H9 (cell line): Measurements from ENCODE around the gene PLS3. TPM values are rescaled to one million over a fixed set of nuclear protein-coding genes. Genes with fewer than 3 reads are reported as not detected.

Experiments
- DNase-seq: peaks from one replicate; pipeline ENCODE4 v3.0.0-alpha.2; 2017
- H2AFZ ChIP-seq: one replicate; pipeline ENCODE4 v1.6.1; 2013; ENCODE audit warnings: mild to moderate bottlenecking, low read length, control low read depth, moderate library complexity
- H2AK5ac ChIP-seq: 2 replicates; pipeline ENCODE4 v1.6.1; 2013; ENCODE audit warnings: low read length, control low read depth, mixed read lengths; ENCODE audit not compliant: insufficient read length
- H2BK120ac ChIP-seq: one replicate; pipeline ENCODE4 v1.6.1; 2013; ENCODE audit warnings: low read depth, mild to moderate bottlenecking, low read length, control low read depth, inconsistent platforms; ENCODE audit not compliant: poor library complexity, severe bottlenecking
- H2BK12ac ChIP-seq: 2 replicates; pipeline ENCODE4 v1.6.1; 2013; ENCODE audit warnings: low read length, control low read depth, mixed read lengths, low read depth; ENCODE audit not compliant: insufficient read length
- H2BK15ac ChIP-seq: 2 replicates; pipeline ENCODE4 v1.6.1; 2013; ENCODE audit warnings: low read depth, low read length, control low read depth
- H2BK20ac ChIP-seq: one replicate; pipeline ENCODE4 v1.6.1; 2013; ENCODE audit warnings: low read depth, mild to moderate bottlenecking, low read length, control low read depth, inconsistent platforms; ENCODE audit not compliant: poor library complexity, severe bottlenecking
- H2BK5ac ChIP-seq: 2 replicates; pipeline ENCODE4 v1.6.1; 2013; ENCODE audit warnings: low read length, control low read depth, mixed read lengths; ENCODE audit not compliant: insufficient read length
- H3K14ac ChIP-seq: 2 replicates; pipeline ENCODE4 v1.6.1; 2013; ENCODE audit warnings: low read length, control low read depth; ENCODE audit not compliant: insufficient read depth
- H3K18ac ChIP-seq: 2 replicates; pipeline ENCODE4 v1.6.1; 2013; ENCODE audit warnings: low read depth, mild to moderate bottlenecking, mixed read lengths, low read length, control low read depth; ENCODE audit not compliant: insufficient read length
- H3K23ac ChIP-seq: 2 replicates; pipeline ENCODE4 v1.6.1; 2013; ENCODE audit warnings: low read length, control low read depth, mixed read lengths, low read depth; ENCODE audit not compliant: insufficient read length
- H3K23me2 ChIP-seq: 2 replicates; pipeline ENCODE4 v1.6.1; 2013; ENCODE audit warnings: low read depth, mild to moderate bottlenecking, mixed read lengths, low read length, control low read depth; ENCODE audit not compliant: insufficient read length, poor library complexity, severe bottlenecking
- H3K27ac ChIP-seq: 2 replicates; pipeline ENCODE4 v1.5.1; 2013; ENCODE audit warnings: low read length, control low read depth, mixed read lengths, low read depth; ENCODE audit not compliant: insufficient read length
- H3K27me3 ChIP-seq: 2 replicates; pipeline ENCODE4 v1.6.1; 2013; ENCODE audit warnings: low read length, control low read depth, inconsistent platforms; ENCODE audit not compliant: insufficient read depth
- H3K4ac ChIP-seq: 2 replicates; pipeline ENCODE4 v1.6.1; 2013; ENCODE audit warnings: low read depth, mild to moderate bottlenecking, control low read depth, inconsistent platforms, low read length, moderate library complexity
- H3K4me1 ChIP-seq: 2 replicates; pipeline ENCODE4 v1.6.1; 2013; ENCODE audit warnings: low read length, control low read depth, inconsistent platforms; ENCODE audit not compliant: insufficient read depth
- H3K4me2 ChIP-seq: 2 replicates; pipeline ENCODE4 v1.6.1; 2013; ENCODE audit warnings: low read length, control low read depth, mixed read lengths; ENCODE audit not compliant: insufficient read length, insufficient read depth
- H3K56ac ChIP-seq: 2 replicates; pipeline ENCODE4 v1.6.1; 2013; ENCODE audit warnings: low read depth, mild to moderate bottlenecking, mixed read lengths, low read length, control low read depth; ENCODE audit not compliant: insufficient read length
- H3K79me1 ChIP-seq: 2 replicates; pipeline ENCODE4 v1.6.1; 2013; ENCODE audit warnings: low read depth, mild to moderate bottlenecking, moderate library complexity, low read length, control low read depth, inconsistent platforms; ENCODE audit not compliant: insufficient read depth, poor library complexity, severe bottlenecking
- H3K79me2 ChIP-seq: 2 replicates; pipeline ENCODE4 v1.6.1; 2013; ENCODE audit warnings: low read length, control low read depth, inconsistent platforms; ENCODE audit not compliant: insufficient read depth
- H3K9ac ChIP-seq: 2 replicates; pipeline ENCODE4 v1.6.1; 2013; ENCODE audit warnings: low read length, control low read depth, mixed read lengths; ENCODE audit not compliant: insufficient read length; ENCODE audit errors: extremely low read depth
- H3K9me3 ChIP-seq: one replicate; pipeline ENCODE4 v1.6.1; 2013; ENCODE audit warnings: low read depth, low read length, inconsistent platforms; ENCODE audit not compliant: control insufficient read depth
- H3T11ph ChIP-seq: one replicate; pipeline ENCODE4 v1.6.1; 2013; ENCODE audit warnings: mild to moderate bottlenecking, low read length, control low read depth, inconsistent platforms
- H4K20me1 ChIP-seq: one replicate; pipeline ENCODE4 v1.6.1; 2013; ENCODE audit not compliant: control insufficient read depth, insufficient read length, insufficient read depth
- H4K5ac ChIP-seq: 2 replicates; pipeline ENCODE4 v1.6.1; 2013; ENCODE audit warnings: low read depth, mild to moderate bottlenecking, mixed read lengths, low read length, control low read depth; ENCODE audit not compliant: insufficient read length
- H4K8ac ChIP-seq: replicated peaks from 2 replicates; pipeline ENCODE4 v1.6.1; 2013; ENCODE audit warnings: low read length, control low read depth, mixed read lengths, low read depth; ENCODE audit not compliant: insufficient read length
- H4K91ac ChIP-seq: 2 replicates; pipeline ENCODE4 v1.6.1; 2013; ENCODE audit warnings: low read depth, mild to moderate bottlenecking, moderate library complexity, mixed read lengths, low read length, control low read depth; ENCODE audit not compliant: insufficient read length
- H3K27ac Mint-ChIP-seq, 3 experiments: 2 replicates in 2 of 3; 3 replicates in 1 of 3; pipeline ENCODE4 v1.8.0; 2020 to 2021; ENCODE audit warnings: mixed read lengths in 3 of 3, mild to moderate bottlenecking in 1 of 3, moderate library complexity in 1 of 3
- H3K27me3 Mint-ChIP-seq: 2 replicates; pipeline ENCODE4 v1.8.0; 2021; ENCODE audit warnings: low read depth, mild to moderate bottlenecking, moderate library complexity, mixed read lengths
- H3K36me3 Mint-ChIP-seq, 3 experiments: 2 replicates in 2 of 3; 3 replicates in 1 of 3; pipeline ENCODE4 v1.8.0; 2020 to 2021; ENCODE audit warnings: low read depth in 3 of 3, mixed read lengths in 3 of 3; ENCODE audit not compliant: insufficient read depth in 1 of 3
- H3K4me1 Mint-ChIP-seq, 2 experiments: 2 replicates each; pipeline ENCODE4 v1.8.0; 2020; ENCODE audit warnings: mixed read lengths in 2 of 2
- H3K4me3 Mint-ChIP-seq, 2 experiments: 2 replicates in 1 of 2; 3 replicates in 1 of 2; pipeline ENCODE4 v1.8.0; 2020 to 2021; ENCODE audit warnings: mild to moderate bottlenecking in 2 of 2, mixed read lengths in 2 of 2, moderate library complexity in 1 of 2
- H3K9me3 Mint-ChIP-seq, 2 experiments: 2 replicates in 1 of 2; 3 replicates in 1 of 2; pipeline ENCODE4 v1.8.0; 2020; ENCODE audit warnings: mild to moderate bottlenecking in 2 of 2, mixed read lengths in 2 of 2, moderate library complexity in 1 of 2
- WGBS: extraction: QIAGEN DNeasy Blood & Tissue Kit; methylation state at CpG from one replicate; pipeline ENCODE4 v1.1.7; 2013; ENCODE audit warnings: missing lambda C conversion rate, low lambda C conversion rate, mixed read lengths; ENCODE audit not compliant: insufficient read length; ENCODE audit errors: extremely low coverage; 5-methylcytosine and 5-hydroxymethylcytosine counted together
- total RNA-seq: library from RNA; stranded (reverse); gene quantifications from 2 replicates; pipeline ENCODE4 v1.2.1, GENCODE V29; 2021
- TF ChIP-seq, protein P1 (sequence below): fragments of 200-600 bp; sonication (generic); conservative IDR thresholded peaks from 3 replicates; pipeline ENCODE4 v1.8.0; 2021; ENCODE audit warnings: antibody characterized with exemption, mild to moderate bottlenecking

Gene PLS3
- total RNA-seq, 1 experiment from 2014 or later, result 315 TPM

DNA sequence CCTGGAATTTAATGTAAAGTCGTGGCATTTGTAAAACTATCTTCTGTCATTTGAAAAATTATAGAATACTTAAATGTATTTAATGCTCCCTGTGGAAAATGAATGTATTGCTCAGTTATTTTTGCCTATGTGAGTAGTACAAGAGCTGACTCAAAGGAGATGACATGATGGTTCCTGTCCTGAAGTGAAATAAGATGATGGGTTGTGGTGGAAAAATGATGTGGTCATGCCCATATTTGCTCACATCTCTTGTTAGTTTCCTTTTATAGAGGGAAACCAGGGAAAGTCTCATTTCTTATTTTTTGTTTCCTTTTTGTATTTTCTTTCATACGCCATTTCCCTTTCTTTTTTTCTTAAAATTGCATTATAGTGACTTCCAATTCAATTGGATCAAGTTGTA, 23.7 kb downstream of the PLS3 start:
- Histone ChIP-seq H2BK5ac (no peak overlapping the region), H2BK12ac (no peak overlapping the region), H3K18ac (no peak overlapping the region), H3K14ac (no peak overlapping the region), H3K4me2 (no peak overlapping the region), H4K20me1 (no peaks in the 10 kb centered on the region), H3K9me3 (no peaks in the 10 kb centered on the region), H3K9ac (no peak overlapping the region), H2AK5ac (no peak overlapping the region), H3K27ac (no peak overlapping the region), H3K79me2 (peaks cover 8% of the 10 kb centered on the region; the same call in 1 of the 2 replicates), H4K8ac (no peak overlapping the region), H3K56ac (no peak overlapping the region), H3K4ac (no peak overlapping the region), H3K27me3 (no peaks in the 10 kb centered on the region), H4K91ac (no peak overlapping the region), H2BK15ac (no peak overlapping the region), H2BK120ac (no peak overlapping the region), H3K23me2 (no peaks in the 10 kb centered on the region), H3K4me1 (peaks cover 4% of the 10 kb centered on the region; the same call in 1 of the 2 replicates), H3K79me1 (no peaks in the 10 kb centered on the region), H4K5ac (no peak overlapping the region), H2AFZ (no peak overlapping the region), H3T11ph (no peak overlapping the region), H2BK20ac (no peak overlapping the region), H3K23ac (no peak overlapping the region)
- H3K9me3 Mint-ChIP-seq, result no peaks in the 10 kb centered on the region
- peaks cover 2 to 18% (median 6%) of the 10 kb centered on the region in 3 experiments; a peak in 6 of 7 replicates for H3K36me3 Mint-ChIP-seq
- TF ChIP-seq, protein P1, sequence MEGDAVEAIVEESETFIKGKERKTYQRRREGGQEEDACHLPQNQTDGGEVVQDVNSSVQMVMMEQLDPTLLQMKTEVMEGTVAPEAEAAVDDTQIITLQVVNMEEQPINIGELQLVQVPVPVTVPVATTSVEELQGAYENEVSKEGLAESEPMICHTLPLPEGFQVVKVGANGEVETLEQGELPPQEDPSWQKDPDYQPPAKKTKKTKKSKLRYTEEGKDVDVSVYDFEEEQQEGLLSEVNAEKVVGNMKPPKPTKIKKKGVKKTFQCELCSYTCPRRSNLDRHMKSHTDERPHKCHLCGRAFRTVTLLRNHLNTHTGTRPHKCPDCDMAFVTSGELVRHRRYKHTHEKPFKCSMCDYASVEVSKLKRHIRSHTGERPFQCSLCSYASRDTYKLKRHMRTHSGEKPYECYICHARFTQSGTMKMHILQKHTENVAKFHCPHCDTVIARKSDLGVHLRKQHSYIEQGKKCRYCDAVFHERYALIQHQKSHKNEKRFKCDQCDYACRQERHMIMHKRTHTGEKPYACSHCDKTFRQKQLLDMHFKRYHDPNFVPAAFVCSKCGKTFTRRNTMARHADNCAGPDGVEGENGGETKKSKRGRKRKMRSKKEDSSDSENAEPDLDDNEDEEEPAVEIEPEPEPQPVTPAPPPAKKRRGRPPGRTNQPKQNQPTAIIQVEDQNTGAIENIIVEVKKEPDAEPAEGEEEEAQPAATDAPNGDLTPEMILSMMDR, result no peak
- no CpG with 5 or more reads among the region's 2 CpGs for WGBS
- H3K27me3 Mint-ChIP-seq, result no peaks in the 10 kb centered on the region
- DNase-seq, result no peak
- H3K4me1 Mint-ChIP-seq, result peaks cover 48 to 54% of the 10 kb centered on the region in 2 experiments
- H3K4me3 Mint-ChIP-seq, result no peak overlapping the region
- H3K27ac Mint-ChIP-seq, result peak overlapping the region in 1 of 3 experiments; percentile 20; a peak in 1 of 7 replicates
